Ectodermal cell (in vitro differentiated cells): ENCODE results near the gene NDUFV1.

Source experiments
- H3K27ac ChIP-seq: 2 replicates; pipeline ENCODE4 v1.7.0; 2013; ENCODE audit warnings: mild to moderate bottlenecking, low read depth, low read length; ENCODE audit not compliant: insufficient read depth, poor library complexity, severe bottlenecking
- H3K27me3 ChIP-seq: 2 replicates; pipeline ENCODE4 v1.7.0; 2013; ENCODE audit warnings: mild to moderate bottlenecking, low read length; ENCODE audit not compliant: insufficient read depth, control insufficient read depth, poor library complexity, severe bottlenecking
- H3K36me3 ChIP-seq: one replicate; pipeline ENCODE4 v1.7.0; 2013; ENCODE audit warnings: low read length; ENCODE audit not compliant: control insufficient read depth, insufficient read depth
- H3K4me1 ChIP-seq: one replicate; pipeline ENCODE4 v1.7.0; 2013; ENCODE audit warnings: low read length; ENCODE audit not compliant: control insufficient read depth, insufficient read depth
- H3K4me3 ChIP-seq: 2 replicates; pipeline ENCODE4 v1.7.0; 2013; ENCODE audit warnings: low read depth, low read length, control low read depth; ENCODE audit not compliant: insufficient read depth
- H3K9me3 ChIP-seq: 2 replicates; pipeline ENCODE4 v1.7.0; 2013; ENCODE audit warnings: mild to moderate bottlenecking, low read length, moderate library complexity; ENCODE audit not compliant: control insufficient read depth
- WGBS, 2 experiments: methylation state at CpG; one replicate each; pipeline ENCODE4 v1.1.7; 2013; ENCODE audit warnings: missing lambda C conversion rate in 2 of 2; 5-methylcytosine and 5-hydroxymethylcytosine counted together

NDUFV1 gene

GRCh38 chr11:67574938-67575337 lies 31.8 kb upstream of the NDUFV1 start:
- Histone ChIP-seq H3K4me3 (no peak overlapping the region), H3K4me1 (no peaks in the 10 kb centered on the region), H3K27me3 (no peaks in the 10 kb centered on the region), H3K36me3 (no peaks in the 10 kb centered on the region), H3K27ac (no peak overlapping the region), H3K9me3 (no peaks in the 10 kb centered on the region)
- WGBS, 2 experiments: 82 to 83% methylated on average over 3 of the region's 3 CpGs

- 84 to 86% methylated on average over 14 of the region's 14 CpGs for WGBS, 2 experiments
- Histone ChIP-seq H3K9me3 (no peaks in the 10 kb centered on the region), H3K4me3 (no peak overlapping the region), H3K36me3 (no peaks in the 10 kb centered on the region), H3K4me1 (no peaks in the 10 kb centered on the region), H3K27ac (no peak overlapping the region), H3K27me3 (peaks cover 3% of the 10 kb centered on the region)
These were observed 29.8 kb upstream of the NDUFV1 start for GRCh38 chr11:67576735-67577475.

GRCh38 chr11:67577951-67578350 lies 28.8 kb upstream of the NDUFV1 start:
- Histone ChIP-seq H3K27ac (no peak overlapping the region), H3K4me3 (no peak overlapping the region), H3K27me3 (peaks cover 13% of the 10 kb centered on the region), H3K4me1 (no peaks in the 10 kb centered on the region), H3K9me3 (no peaks in the 10 kb centered on the region), H3K36me3 (no peaks in the 10 kb centered on the region)
- WGBS, 2 experiments: 90 to 93% methylated on average over 6 of the region's 6 CpGs

- WGBS, 2 experiments: 48 to 58% methylated on average over 11 of the region's 11 CpGs
- Histone ChIP-seq H3K4me1 (peaks cover 13% of the 10 kb centered on the region), H3K4me3 (no peak overlapping the region), H3K9me3 (no peaks in the 10 kb centered on the region), H3K27ac (no peak overlapping the region), H3K27me3 (peaks cover 13% of the 10 kb centered on the region), H3K36me3 (peaks cover 10% of the 10 kb centered on the region)
These were observed 25.3 kb upstream of the NDUFV1 start for GRCh38 chr11:67581469-67581868.

GRCh38 chr11:67582011-67582410 lies 24.7 kb upstream of the NDUFV1 start:
- peaks cover 10% of the 10 kb centered on the region for H3K36me3 ChIP-seq
- 94 to 97% methylated on average over 4 of the region's 4 CpGs for WGBS, 2 experiments
- no peak overlapping the region for H3K27ac ChIP-seq

GRCh38 chr11:67583247-67584204 lies 23.2 kb upstream of the NDUFV1 start, which contains the start of gene GSTP1:
GSTP1 (plus strand) TSS chr11:67583812; CDS start chr11:67583844, 32 bp downstream.
- 1 to 2% methylated on average over 76 to 77 of the region's 81 CpGs for WGBS, 2 experiments
- Histone ChIP-seq H3K27ac (peak within 1 kb of the TSS; percentile 85), H3K9me3 (no peaks in the 10 kb centered on the region), H3K4me3 (peak within 1 kb of the TSS; percentile 78), H3K27me3 (peaks cover 13% of the 10 kb centered on the region), H3K36me3 (peaks cover 12% of the 10 kb centered on the region), H3K4me1 (peaks cover 13% of the 10 kb centered on the region)

More at GRCh38 chr11:67582011-67582410, 24.7 kb upstream of the NDUFV1 start:
- H3K9me3 ChIP-seq: no peaks in the 10 kb centered on the region
- peaks cover 13% of the 10 kb centered on the region for H3K27me3 ChIP-seq
- no peak overlapping the region for H3K4me3 ChIP-seq
- H3K4me1 ChIP-seq: peaks cover 13% of the 10 kb centered on the region

GRCh38 chr11:67584205-67584880 lies 22.4 kb upstream of the NDUFV1 start:
- Histone ChIP-seq H3K27ac (peak overlapping the region; percentile 85), H3K27me3 (peaks cover 13% of the 10 kb centered on the region), H3K4me3 (peak overlapping the region; percentile 78), H3K36me3 (peaks cover 12% of the 10 kb centered on the region), H3K4me1 (peaks cover 13% of the 10 kb centered on the region), H3K9me3 (no peaks in the 10 kb centered on the region)
- 12 to 13% methylated on average over 33 of the region's 33 CpGs for WGBS, 2 experiments

GRCh38 chr11:67584881-67585873 lies 21.6 kb upstream of the NDUFV1 start:
- Histone ChIP-seq H3K4me1 (peaks cover 13% of the 10 kb centered on the region), H3K27ac (no peak overlapping the region), H3K27me3 (peaks cover 13% of the 10 kb centered on the region), H3K36me3 (peaks cover 12% of the 10 kb centered on the region), H3K4me3 (peak overlapping the region; percentile 78), H3K9me3 (no peaks in the 10 kb centered on the region)
- 84 to 86% methylated on average over 21 of the region's 21 CpGs for WGBS, 2 experiments

GRCh38 chr11:67585911-67586310 lies 20.8 kb upstream of the NDUFV1 start:
- Histone ChIP-seq H3K4me1 (peaks cover 13% of the 10 kb centered on the region), H3K4me3 (no peak overlapping the region), H3K36me3 (peaks cover 12% of the 10 kb centered on the region), H3K27me3 (peaks cover 13% of the 10 kb centered on the region), H3K27ac (no peak overlapping the region), H3K9me3 (no peaks in the 10 kb centered on the region)
- 79 to 86% methylated on average over 4 of the region's 4 CpGs for WGBS, 2 experiments
